Body of pancreas (tissue), 4 donors: Measurements from ENCODE around the gene TJP1. TPM values are rescaled to one million over a fixed set of nuclear protein-coding genes. Genes with fewer than 3 reads are reported as not detected.

ENCODE experiments used
- ATAC-seq: fragments of 150-250 bp; one replicate; pipeline ENCODE4 v1.9.1; 2016
- DNase-seq, 4 donors: peaks; one replicate each; pipeline ENCODE4 v3.0.0-alpha.2; 2019
- H3K27ac ChIP-seq, 4 donors: fragments of 200-600 bp; sonication (generic); 1 replicate in 3 of 4; 2 replicates in 1 of 4; pipeline versions ENCODE4 v1.5.1 to v1.6.1; 2016 to 2019; ENCODE audit warnings: mild to moderate bottlenecking in 1 of 4, mixed read lengths in 1 of 4, moderate library complexity in 1 of 4
- H3K27me3 ChIP-seq, 2 donors: fragments of 200-600 bp; sonication (generic); one replicate each; pipeline ENCODE4 v1.6.0; 2016; ENCODE audit warnings: mild to moderate bottlenecking in 1 of 2
- H3K36me3 ChIP-seq, 2 donors: fragments of 200-600 bp; sonication (generic); replicated peaks in 1 of 2; 2 replicates each; pipeline ENCODE4 v1.5.1; 2016; ENCODE audit warnings: low read depth in 2 of 2; ENCODE audit not compliant: insufficient read depth in 1 of 2
- H3K4me1 ChIP-seq: fragments of 200-600 bp; sonication (generic); one replicate; pipeline ENCODE4 v1.6.0; 2016
- H3K4me3 ChIP-seq, 2 donors: fragments of 200-600 bp; sonication (generic); 1 replicate in 1 of 2; 2 replicates in 1 of 2; pipeline ENCODE4 v1.5.1; 2016 to 2019
- H3K9me3 ChIP-seq, 3 donors: fragments of 200-600 bp; sonication (generic); 1 replicate in 2 of 3; 2 replicates in 1 of 3; pipeline ENCODE4 v1.5.1; 2016
- CTCF ChIP-seq, 7 experiments: fragments of 450-650 bp in 4 of 7; fragments of 200-600 bp in 3 of 7; sonication (generic) in 3 of 7; IDR thresholded peaks; one replicate each; pipeline ENCODE4 v1.5.1; 2016 to 2019; ENCODE audit warnings: antibody characterized with exemption in 7 of 7
- POLR2A ChIP-seq, 3 donors: fragments of 450-650 bp; IDR thresholded peaks; one replicate each; pipeline ENCODE4 v1.6.1; 2016; ENCODE audit warnings: antibody characterized with exemption in 3 of 3, mild to moderate bottlenecking in 2 of 3
- WGBS, 2 donors: methylation state at CpG; one replicate each; pipeline ENCODE4 v1.1.5; 2017; 5-methylcytosine and 5-hydroxymethylcytosine counted together
- intact Hi-C: fragments of 100-400 bp; cut with DNase I; formaldehyde crosslinking; loops from one replicate; pipeline ENCODE4 v1.15.1; 2023
- total RNA-seq, 2 donors: library from RNA; depleted of rRNA; stranded (reverse); fragments of >200 nt; gene quantifications; one replicate each; pipeline ENCODE4 v1.1.0, GENCODE V29; 2016

Gene TJP1
- total RNA-seq, 2 donors from 2014 or later = 68.7 to 70.9 TPM

- ATAC-seq (no peak), DNase-seq (no peak)
- H3K36me3 ChIP-seq = no peaks in the 10 kb centered on the region
- H3K4me3 ChIP-seq = no peak overlapping the region
- H3K27ac ChIP-seq = no peak overlapping the region
- WGBS, 2 donors = 72% methylated on average over 8 of the region's 8 CpGs
- intact Hi-C loops = no loop called here
- no peaks in the 10 kb centered on the region for H3K4me1 ChIP-seq
- H3K27me3 ChIP-seq = no peaks in the 10 kb centered on the region
- H3K9me3 ChIP-seq = no peaks in the 10 kb centered on the region
- TF ChIP-seq POLR2A (IDR thresholded peaks at IDR 0.05) (no peak), CTCF (IDR thresholded peaks at IDR 0.05) (no peak)
Observed at GRCh38 chr15:29853211-29853987, 31.1 kb upstream of the TJP1 start.

GRCh38 chr15:29852201-29852600 lies 29.9 kb upstream of the TJP1 start:
- no peak for DNase-seq
- no peaks in the 10 kb centered on the region for H3K9me3 ChIP-seq
- no peak for TF ChIP-seq CTCF (IDR thresholded peaks at IDR 0.05)
- no peaks in the 10 kb centered on the region for H3K27me3 ChIP-seq
- ATAC-seq = no peak
- no peaks in the 10 kb centered on the region for H3K36me3 ChIP-seq
- 71 to 78% methylated on average over 3 of the region's 3 CpGs for WGBS, 2 donors
- no peak overlapping the region for H3K27ac ChIP-seq
- H3K4me1 ChIP-seq = no peaks in the 10 kb centered on the region
- no peak overlapping the region for H3K4me3 ChIP-seq
- intact Hi-C loops = no loop called here

GRCh38 chr15:29849716-29850115 lies 27.4 kb upstream of the TJP1 start:
- no peak for DNase-seq
- 92 to 97% methylated on average over 7 of the region's 7 CpGs for WGBS, 2 donors
- no peaks in the 10 kb centered on the region for H3K4me1 ChIP-seq

GRCh38 chr15:29849218-29849617 lies 26.9 kb upstream of the TJP1 start:
- DNase-seq = no peak
- TF ChIP-seq POLR2A (IDR thresholded peaks at IDR 0.05) = no peak
- TF ChIP-seq CTCF (IDR thresholded peaks at IDR 0.05) = no peak
- Histone ChIP-seq H3K27ac (no peak overlapping the region), H3K36me3 (no peaks in the 10 kb centered on the region), H3K9me3 (no peaks in the 10 kb centered on the region), H3K4me1 (no peaks in the 10 kb centered on the region), H3K27me3 (no peaks in the 10 kb centered on the region), H3K4me3 (no peak overlapping the region)
- intact Hi-C loops = no loop called here
- no peak for ATAC-seq
- WGBS, 2 donors = 54 to 95% methylated on average over 1 of the region's 1 CpG

More at GRCh38 chr15:29849716-29850115, 27.4 kb upstream of the TJP1 start:
- Histone ChIP-seq H3K9me3 (no peaks in the 10 kb centered on the region), H3K27ac (no peak overlapping the region), H3K36me3 (no peaks in the 10 kb centered on the region), H3K4me3 (no peak overlapping the region), H3K27me3 (no peaks in the 10 kb centered on the region)
- intact Hi-C loops = no loop called here
- ATAC-seq = no peak
- TF ChIP-seq CTCF (IDR thresholded peaks at IDR 0.05) (no peak), POLR2A (IDR thresholded peaks at IDR 0.05) (no peak)
